T-helper 1 cell treated with Interleukin-12 subunit alpha and Interleukin-12 subunit beta and Interleukin-4 antibody, amounts not matched to agents 30 ng/mL and 1 ng/mL, for 36 hours (primary cell): ENCODE measurements around the gene YIF1B. TPM values are rescaled to one million over a fixed set of nuclear protein-coding genes. Genes with fewer than 3 reads are reported as not detected.

Source experiments
- intact Hi-C: fragments of 100-400 bp; cut with micrococcal nuclease; formaldehyde crosslinking; loops from one replicate; pipeline ENCODE4 v1.15.1; 2024
- total RNA-seq: library from RNA; stranded (reverse); gene quantifications from 2 replicates; pipeline ENCODE4 v1.2.3, GENCODE V29; 2022

The YIF1B gene
- total RNA-seq, 1 donor from 2014 or later, result 87.4 TPM

- intact Hi-C loops, result loop anchor here (1.0 to 10.0 kb wide), 11 partner anchors 26 to 1022 kb away; partner anchors contain the start of genes ACTN4, MRPS12, PSMD8 and SARS2
Measured at GRCh38 chr19:38336638-38337359, 21.1 kb upstream of the YIF1B start.

DNA sequence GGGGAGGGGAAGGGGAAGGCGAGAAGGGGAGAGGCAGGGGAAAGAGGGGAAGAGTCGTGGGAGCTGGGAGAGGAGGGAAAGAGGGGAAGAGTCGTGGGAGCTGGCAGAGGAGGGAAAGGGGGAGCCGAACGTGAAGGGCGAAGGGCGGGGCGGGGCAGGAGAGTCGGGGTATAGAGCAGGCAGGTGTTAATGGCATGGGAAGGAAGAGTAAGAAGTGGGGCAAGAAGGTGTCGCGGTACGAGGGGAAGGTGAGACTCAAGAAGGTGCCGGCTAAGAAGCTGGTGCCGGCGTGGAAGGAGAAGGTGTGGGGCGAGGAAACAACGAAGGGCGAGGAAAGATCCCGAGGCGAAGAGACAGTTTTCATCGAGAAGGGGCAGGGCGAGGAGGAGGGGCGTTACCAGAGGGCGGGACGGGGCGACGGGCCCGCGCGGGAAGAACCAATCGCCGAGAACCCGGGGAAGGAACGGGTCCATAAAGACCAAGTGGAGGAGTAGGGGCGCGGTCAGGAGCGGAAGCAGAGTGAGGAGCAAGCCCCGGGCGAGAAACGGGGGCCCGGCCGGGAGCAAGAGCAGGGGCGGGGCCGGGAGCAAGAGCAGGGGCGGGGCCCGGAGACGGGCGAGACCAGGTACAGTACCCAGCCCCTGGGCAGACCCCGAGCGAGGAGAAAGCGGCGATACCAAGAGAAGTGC is 20.3 kb upstream of the YIF1B start:
- intact Hi-C loops, result loop anchor here (1.0 to 10.0 kb wide), 19 partner anchors 20 to 1021 kb away; partner anchors contain the start of genes ACTN4, EIF3K, MRPS12 and NFKBIB

DNA sequence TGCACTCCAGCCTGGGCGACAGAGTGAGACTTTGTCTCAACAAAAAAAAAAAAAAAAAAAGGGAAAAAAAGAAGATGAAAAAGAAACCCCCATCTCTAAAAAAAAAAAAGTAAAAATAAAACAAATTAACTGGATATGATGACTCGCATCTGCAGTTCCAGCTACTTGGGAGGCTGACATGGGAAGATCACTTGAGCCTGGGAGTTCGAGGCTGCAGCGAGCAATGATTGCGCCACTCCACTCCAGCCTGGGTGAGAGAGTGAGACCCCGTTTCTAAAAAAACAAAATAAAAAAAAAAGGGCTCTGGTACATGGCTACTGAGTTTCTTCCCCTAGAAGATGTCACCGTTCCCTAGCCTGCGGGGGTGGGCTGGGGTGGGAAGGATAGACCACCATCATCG is 17.5 kb upstream of the YIF1B start:
- intact Hi-C loops, result loop anchor here (10.0 kb wide), 1 partner anchor 1018 kb away; no protein-coding TSS in a partner anchor

GRCh38 chr19:38331728-38332127 is 16.0 kb upstream of the YIF1B start:
- intact Hi-C loops, result loop anchor here (10.0 kb wide), 1 partner anchor 1017 kb away; no protein-coding TSS in a partner anchor

DNA sequence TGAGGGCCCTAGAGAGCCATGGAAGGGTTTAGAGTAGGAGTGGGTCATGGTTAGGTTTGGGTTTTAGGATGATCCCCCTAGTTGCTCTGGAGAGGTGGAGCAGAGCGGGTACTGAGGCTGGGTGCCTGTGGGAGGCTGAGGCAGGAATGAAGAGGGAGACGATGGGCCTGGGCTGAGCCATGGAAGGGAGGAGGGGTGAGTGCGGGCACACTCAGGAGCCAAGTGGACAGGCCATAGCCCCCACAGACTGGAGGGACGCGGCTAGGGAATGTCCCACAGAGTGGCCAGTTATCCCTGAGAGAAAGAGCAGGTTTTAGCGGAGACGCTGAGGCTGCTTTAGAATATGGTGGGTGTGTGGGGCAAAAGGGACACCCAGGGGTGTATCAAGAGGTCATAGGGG is 13.9 kb upstream of the YIF1B start:
- intact Hi-C loops, result loop anchor here (10.0 kb wide), 1 partner anchor 1015 kb away; no protein-coding TSS in a partner anchor

DNA sequence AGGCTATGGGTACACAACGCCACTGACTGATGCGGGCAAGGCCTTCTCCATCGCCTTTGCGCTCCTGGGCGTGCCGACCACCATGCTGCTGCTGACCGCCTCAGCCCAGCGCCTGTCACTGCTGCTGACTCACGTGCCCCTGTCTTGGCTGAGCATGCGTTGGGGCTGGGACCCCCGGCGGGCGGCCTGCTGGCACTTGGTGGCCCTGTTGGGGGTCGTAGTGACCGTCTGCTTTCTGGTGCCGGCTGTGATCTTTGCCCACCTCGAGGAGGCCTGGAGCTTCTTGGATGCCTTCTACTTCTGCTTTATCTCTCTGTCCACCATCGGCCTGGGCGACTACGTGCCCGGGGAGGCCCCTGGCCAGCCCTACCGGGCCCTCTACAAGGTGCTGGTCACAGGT is 10.8 kb upstream of the YIF1B start:
- intact Hi-C loops, result no loop called here

DNA sequence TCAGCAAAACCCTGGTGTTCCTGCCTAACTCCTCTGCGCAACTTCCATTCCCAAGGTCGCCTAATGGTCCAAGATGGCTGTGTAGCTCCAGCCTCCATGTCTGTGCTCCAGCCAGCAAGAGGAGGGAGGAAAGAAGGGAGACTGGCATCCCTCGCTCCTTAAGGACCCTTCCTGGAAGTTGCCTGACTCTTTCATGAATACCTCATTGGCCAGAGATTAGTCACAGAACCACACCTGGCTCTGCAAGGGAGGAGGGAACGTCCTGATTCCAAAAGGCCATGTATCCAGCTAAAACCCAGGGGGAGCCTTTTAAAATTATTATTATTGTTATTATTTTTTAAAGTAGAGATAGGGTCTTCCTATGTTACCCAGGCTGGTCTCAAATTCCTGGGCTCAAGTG is 8.7 kb upstream of the YIF1B start:
- intact Hi-C loops, result no loop called here

- intact Hi-C loops, result no loop called here
Measured at GRCh38 chr19:38323291-38323690, 7.5 kb upstream of the YIF1B start.

DNA sequence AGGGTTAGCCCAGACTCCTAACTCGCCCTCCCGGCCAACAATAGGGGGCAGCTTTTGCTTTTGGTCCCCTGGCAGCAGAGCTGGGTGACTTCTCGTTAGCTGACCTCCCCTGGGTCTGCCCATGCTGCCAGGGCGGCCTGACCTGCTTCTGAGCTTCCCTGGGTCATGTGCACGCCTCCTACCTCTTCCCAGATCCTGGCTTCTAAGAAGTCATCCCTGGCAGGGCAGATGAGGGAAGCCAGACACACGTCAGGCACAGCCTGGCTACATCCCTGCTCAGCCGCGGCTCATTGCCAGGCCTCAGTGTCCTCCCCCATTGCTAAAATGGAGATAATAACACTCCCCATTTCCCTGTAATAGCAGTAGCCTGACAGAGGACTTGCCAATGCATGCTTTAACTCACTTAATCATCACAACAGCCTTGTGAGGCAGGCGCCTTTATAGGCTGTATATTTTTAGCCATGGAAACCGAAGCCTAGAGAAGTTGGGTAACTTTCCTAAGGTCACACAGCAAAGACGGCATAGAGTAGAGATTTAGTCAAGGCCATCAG is 6.0 kb upstream of the YIF1B start:
- intact Hi-C loops, result no loop called here

GRCh38 chr19:38320969-38321339 is 5.2 kb upstream of the YIF1B start:
- intact Hi-C loops, result loop anchor here (1.0 kb wide), 1 partner anchor 57 kb away; the partner anchor contains the start of gene SPINT2

GRCh38 chr19:38319421-38320258 is 3.9 kb upstream of the YIF1B start, which contains the start of gene KCNK6:
KCNK6 (plus strand) TSS chr19:38319845; CDS start chr19:38319951, 106 bp downstream.
- intact Hi-C loops, result loop anchor here (1.0 to 5.0 kb wide), 2 partner anchors 55 to 852 kb away; partner anchors contain the start of genes SPINT2, ZNF569 and ZNF570

DNA sequence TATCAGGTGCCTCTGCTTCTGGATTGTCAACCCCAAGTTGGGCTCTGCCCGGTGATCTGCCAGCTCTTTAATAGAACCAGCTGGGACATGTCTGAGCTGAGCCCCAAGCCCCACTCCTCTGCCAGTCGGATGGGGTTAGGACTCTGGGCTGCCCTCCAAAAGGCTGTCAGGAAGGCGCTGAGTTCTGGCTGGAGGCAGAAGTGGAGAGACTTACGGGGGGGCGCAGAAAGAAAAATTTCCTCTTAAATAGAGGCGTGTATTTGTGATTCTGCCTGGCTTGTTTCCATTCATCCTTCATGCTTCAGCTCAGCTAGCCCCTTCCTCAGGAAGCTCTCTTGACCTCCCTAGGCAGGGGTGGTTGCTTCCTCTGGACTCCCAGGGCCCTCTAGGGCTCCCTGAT is 2.9 kb upstream of the YIF1B start:
- intact Hi-C loops, result loop anchor here (5.0 kb wide), 1 partner anchor 851 kb away; the partner anchor contains the start of genes ZNF569 and ZNF570

DNA sequence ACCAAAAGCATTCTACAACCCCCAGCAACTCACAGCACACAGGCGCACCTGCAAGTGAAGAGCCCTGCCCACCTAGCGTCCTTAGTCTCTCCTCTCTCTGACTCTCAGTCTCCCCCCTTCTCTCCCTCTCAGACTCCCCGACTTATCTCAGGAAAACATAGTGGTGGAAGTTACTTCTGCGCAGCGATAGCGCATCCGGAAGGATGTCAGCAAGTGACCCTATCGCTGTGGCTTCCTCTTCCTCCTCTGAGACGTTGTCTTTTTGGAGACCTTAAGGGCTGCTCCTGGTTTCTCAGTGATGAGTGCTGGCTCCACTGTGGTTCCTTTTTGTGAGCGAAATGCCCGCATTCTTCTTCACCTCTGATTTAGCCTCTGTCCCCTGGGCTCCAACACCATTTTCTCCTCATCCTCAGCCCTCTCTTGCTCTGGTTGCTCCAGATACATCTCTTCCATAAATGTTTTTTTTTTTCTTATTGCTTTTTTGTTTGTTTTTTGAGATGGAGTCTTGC is 1.4 kb upstream of the YIF1B start:
- intact Hi-C loops, result loop anchor here (2.0 to 5.0 kb wide), 2 partner anchors 60 to 850 kb away; partner anchors contain the start of genes PPP1R14A, ZNF569 and ZNF570

DNA sequence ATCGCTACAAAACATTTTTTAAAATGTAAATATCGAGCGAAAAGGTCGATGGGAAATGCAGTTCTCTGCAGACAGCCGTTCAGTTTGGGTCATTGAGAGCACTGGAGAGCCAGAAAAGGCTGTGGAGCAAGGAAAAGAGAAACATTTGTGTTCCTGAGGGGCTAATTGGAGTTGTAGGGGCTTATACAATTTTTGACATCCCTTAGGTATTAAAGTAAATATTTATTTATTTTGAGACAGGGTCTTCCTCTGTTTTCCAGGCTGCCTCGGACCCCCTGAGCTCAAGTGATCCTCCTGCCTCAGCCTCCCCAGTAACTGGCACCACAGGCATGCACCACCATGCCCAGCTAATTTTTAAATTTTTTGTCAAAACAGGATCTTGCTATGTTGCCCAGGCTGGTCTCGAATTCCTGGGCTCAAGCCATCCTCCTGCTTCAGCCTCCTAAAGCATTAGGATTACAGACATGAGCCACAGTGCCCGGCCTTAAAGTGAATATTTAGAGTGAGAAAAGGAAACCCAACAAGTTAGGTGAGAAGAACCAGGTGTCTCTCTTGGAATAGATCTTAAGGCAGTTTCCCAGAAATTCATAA is 825 bp upstream of the YIF1B start:
- intact Hi-C loops, result loop anchor here (1.0 to 5.0 kb wide), 11 partner anchors 19 to 849 kb away; partner anchors contain the start of genes CATSPERG, GGN, PPP1R14A and PSMD8

GRCh38 chr19:38310986-38311385 is 4.8 kb downstream of the YIF1B start:
- intact Hi-C loops, result no loop called here

DNA sequence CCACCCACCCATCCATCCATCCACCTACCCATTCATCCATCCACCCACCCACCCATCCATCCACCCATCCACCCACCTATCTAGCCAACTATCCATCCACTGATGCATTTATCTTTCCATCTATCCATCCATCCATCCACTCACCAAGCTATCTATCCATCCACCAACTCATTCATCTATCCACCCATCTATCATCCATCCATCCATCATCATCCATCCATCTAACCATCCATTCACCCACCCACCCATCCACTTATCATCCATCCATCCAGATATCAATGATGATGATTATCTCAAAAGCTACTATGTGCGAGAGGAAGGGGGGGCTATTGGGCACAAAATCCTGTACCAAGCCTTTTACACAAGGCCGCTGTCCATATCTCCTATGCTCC is 5.5 kb downstream of the YIF1B start:
- intact Hi-C loops, result no loop called here

GRCh38 chr19:38309615-38310278 is 6.0 kb downstream of the YIF1B start:
- intact Hi-C loops, result no loop called here

DNA sequence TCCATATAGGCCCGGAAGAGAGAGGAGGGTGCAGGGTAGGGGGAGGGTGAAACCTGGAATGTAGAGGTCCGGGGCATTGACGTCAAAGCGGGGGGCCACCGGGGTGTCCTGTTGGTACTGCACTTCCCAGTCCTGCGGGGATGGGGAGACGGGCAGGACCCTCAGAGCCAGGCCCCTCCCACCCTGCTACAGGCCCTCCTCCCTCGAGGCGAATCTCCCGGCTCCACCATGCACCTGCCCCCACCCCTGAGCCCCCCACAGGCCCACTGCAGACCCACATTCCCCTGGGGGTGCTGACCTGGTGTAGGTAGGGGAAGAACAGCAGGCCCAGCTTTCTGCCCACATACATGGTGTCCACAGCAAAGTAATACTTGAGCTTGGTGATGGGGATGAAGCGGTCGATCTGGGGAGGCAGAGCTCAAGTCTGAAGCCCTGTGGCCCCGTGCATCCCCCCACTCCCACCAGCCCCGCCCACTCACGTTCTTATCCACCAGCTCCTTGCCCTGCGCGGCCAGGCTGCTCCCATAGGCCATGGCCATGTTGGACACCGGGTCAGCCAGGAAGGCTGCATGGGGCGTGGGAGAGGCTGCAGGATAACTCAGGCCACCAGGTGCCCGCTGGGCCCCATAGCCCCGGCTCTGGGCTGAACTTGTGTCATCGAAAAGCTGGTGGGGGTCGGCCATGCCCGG is 6.7 kb downstream of the YIF1B start:
- intact Hi-C loops, result no loop called here
